GM12878 (cell line): Measurements from ENCODE around the gene HNRNPA2B1. TPM values are rescaled to one million over a fixed set of nuclear protein-coding genes. Genes with fewer than 3 reads are reported as not detected.
A peak's percentile ranks its signal among the peaks of the same experiment; 100 is the strongest.

Experiments used
- ATF7 ChIP-seq: fragments of 450-650 bp; IDR thresholded peaks from 2 replicates; pipeline ENCODE4 v1.6.1; 2016; ENCODE audit warnings: low read depth, mild to moderate bottlenecking
- CTCF ChIP-seq, 3 experiments: IDR thresholded peaks in 2 of 3; conservative IDR thresholded peaks in 1 of 3; 2 replicates each; pipeline ENCODE4 v1.5.1; 2011; ENCODE audit warnings: low read depth in 3 of 3, low read length in 3 of 3, mild to moderate bottlenecking in 3 of 3, control low read depth in 2 of 3, moderate library complexity in 2 of 3, inconsistent platforms in 1 of 3, mixed read lengths in 1 of 3; ENCODE audit not compliant: control insufficient read depth in 2 of 3, insufficient read depth in 1 of 3; ENCODE audit errors: extremely low read depth in 1 of 3
- FOS ChIP-seq: IDR thresholded peaks from 3 replicates; pipeline ENCODE4 v1.6.1; 2011; ENCODE audit warnings: borderline replicate concordance; ENCODE audit not compliant: insufficient read length; ENCODE audit errors: extremely low read depth
- GATAD2B ChIP-seq: fragments of 450-650 bp; conservative IDR thresholded peaks from 2 replicates; pipeline ENCODE4 v1.6.1; 2017; ENCODE audit warnings: low read depth, mild to moderate bottlenecking, moderate library complexity
- HDGF ChIP-seq: fragments of 450-650 bp; IDR thresholded peaks from 2 replicates; pipeline ENCODE4 v1.6.1; 2016; ENCODE audit warnings: antibody characterized with exemption
- IRF3 ChIP-seq: fragments of 450-650 bp; IDR thresholded peaks from 2 replicates; pipeline ENCODE4 v1.6.1; 2014; ENCODE audit warnings: mild to moderate bottlenecking
- JUNB ChIP-seq: IDR thresholded peaks from 2 replicates; pipeline ENCODE4 v1.6.1; 2016; ENCODE audit warnings: antibody characterized with exemption, mild to moderate bottlenecking
- KLF5 ChIP-seq: fragments of 450-650 bp; IDR thresholded peaks from 2 replicates; pipeline ENCODE4 v1.6.1; 2014; ENCODE audit warnings: mild to moderate bottlenecking; ENCODE audit not compliant: partially characterized antibody
- LARP7 ChIP-seq: fragments of 450-650 bp; IDR thresholded peaks from 2 replicates; pipeline ENCODE4 v1.6.1; 2017; ENCODE audit warnings: mild to moderate bottlenecking
- MAX ChIP-seq: IDR thresholded peaks from 2 replicates; pipeline ENCODE4 v1.6.1; 2012; ENCODE audit warnings: low read depth, low read length, improper control_type of control experiment
- MEF2A ChIP-seq: IDR thresholded peaks from 2 replicates; pipeline ENCODE4 v1.6.1; 2011; ENCODE audit warnings: low read depth, mild to moderate bottlenecking, low read length, moderate library complexity; ENCODE audit not compliant: insufficient read depth
- NFXL1 ChIP-seq: fragments of 450-650 bp; IDR thresholded peaks from 2 replicates; pipeline ENCODE4 v1.6.1; 2017; ENCODE audit warnings: antibody characterized with exemption, mild to moderate bottlenecking, borderline replicate concordance
- NFYA ChIP-seq: IDR thresholded peaks from 2 replicates; pipeline ENCODE4 v1.6.1; 2011; ENCODE audit warnings: low read depth, mild to moderate bottlenecking, low read length, improper control_type of control experiment, borderline replicate concordance
- NFYB ChIP-seq: IDR thresholded peaks from 2 replicates; pipeline ENCODE4 v1.6.1; 2011; ENCODE audit warnings: low read depth, mild to moderate bottlenecking, low read length, improper control_type of control experiment, moderate library complexity; ENCODE audit not compliant: insufficient read depth
- NR2F1 ChIP-seq: fragments of 450-650 bp; conservative IDR thresholded peaks from 2 replicates; pipeline ENCODE4 v1.6.1; 2017; ENCODE audit warnings: mild to moderate bottlenecking
- PAX8 ChIP-seq: fragments of 450-650 bp; IDR thresholded peaks from 2 replicates; pipeline ENCODE4 v1.6.1; 2017; ENCODE audit warnings: mild to moderate bottlenecking, moderate library complexity
- RAD51 ChIP-seq: fragments of 450-650 bp; IDR thresholded peaks from 2 replicates; pipeline ENCODE4 v1.6.1; 2016; ENCODE audit warnings: moderate library complexity, mild to moderate bottlenecking, inconsistent platforms
- RB1 ChIP-seq: fragments of 450-650 bp; formaldehyde crosslinking; IDR thresholded peaks from 2 replicates; pipeline ENCODE4 v1.6.1; 2017; ENCODE audit warnings: mild to moderate bottlenecking, borderline replicate concordance
- TCF12 ChIP-seq: IDR thresholded peaks from 2 replicates; pipeline ENCODE4 v1.6.1; 2011; ENCODE audit warnings: low read depth, mild to moderate bottlenecking, low read length
- TCF7 ChIP-seq: IDR thresholded peaks from 2 replicates; pipeline ENCODE4 v1.6.1; 2014; ENCODE audit warnings: antibody characterized with exemption, borderline replicate concordance
- ZBED1 ChIP-seq: IDR thresholded peaks from 2 replicates; pipeline ENCODE4 v1.6.1; 2016; ENCODE audit warnings: borderline replicate concordance
- ZNF622 ChIP-seq: fragments of 450-650 bp; IDR thresholded peaks from 2 replicates; pipeline ENCODE4 v1.6.1; 2017; ENCODE audit warnings: mild to moderate bottlenecking, inconsistent platforms
- ZZZ3 ChIP-seq: IDR thresholded peaks from 2 replicates; pipeline ENCODE4 v1.6.1; 2011; ENCODE audit warnings: low read depth; ENCODE audit not compliant: control insufficient read depth, insufficient read length
- polyA plus RNA-seq, 11 experiments: library from polyadenylated mRNA; depleted of rRNA in 4 of 11; unstranded in 6 of 11; stranded (reverse) in 5 of 11; fragments of >200 nt; fragmentation: Nextera tagmentation in 4 of 11; fragmentation: Illumina TruSeq in 1 of 11; extraction: Ambion mirVana in 4 of 11; extraction: Trizol in 1 of 11; gene quantifications; 1 replicate in 1 of 11; 2 replicates in 10 of 11; pipeline versions ENCODE4 v1.2.1 to v1.2.3, GENCODE V29; 2011 to 2016; ENCODE audit warnings: inconsistent platforms in 2 of 11, missing spikeins in 2 of 11, low read depth in 1 of 11
- total RNA-seq, 4 experiments: library from RNA; depleted of rRNA in 3 of 4; stranded (reverse); fragments of >200 nt in 3 of 4; fragmentation: Illumina TruSeq in 1 of 4; extraction: Trizol in 1 of 4; gene quantifications; 2 replicates each; pipeline versions ENCODE4 v1.2.1 to v1.2.3, GENCODE V29; 2013 to 2021
- TF ChIP-seq, protein P1 (sequence below): IDR thresholded peaks from 2 replicates; pipeline ENCODE4 v1.6.1; 2012; ENCODE audit warnings: low read length, inconsistent platforms
- TF ChIP-seq, protein P2 (sequence below): fragments of 450-650 bp; IDR thresholded peaks from 2 replicates; pipeline ENCODE4 v1.6.1; 2016; ENCODE audit warnings: mild to moderate bottlenecking

Gene HNRNPA2B1
- total and polyA plus RNA-seq, 10 of the 15 experiments (the other 5 are each of a cell fraction or from before 2014, with no cell fraction given), result 295 to 1,396 (median 932) TPM

GRCh38 chr7:26201247-26202018 lies 887 bp upstream of the HNRNPA2B1 start, which contains the start of gene CBX3 (continued):
- TF ChIP-seq MAX (0 out of 2 replicates have a peak, but pooled peaks have one; percentile 7), ZBED1 (peak; percentile 33; the same call in 1 of the 2 replicates), NFYB (no peak), GATAD2B (no peak), IRF3 (no peak), TCF7 (no peak), CTCF (IDR thresholded peaks at IDR 0.05 in 2 of 3, conservative IDR thresholded peaks at IDR 0.05 in 1 of 3; ENCODE audit: control insufficient read depth in 2 of 3, extremely low read depth in 1 of 3, insufficient read depth in 1 of 3, low read depth in 3 of 3, low read length in 3 of 3) (no peak), ZZZ3 (no peak), RB1 (peak; percentile 93; the same call in 1 of the 2 replicates), MEF2A (0 out of 2 replicates have a peak, but pooled peaks have one; percentile 5), TCF12 (peak; percentile 37), LARP7 (peak; percentile 77), KLF5 (no peak), NFXL1 (no peak), NFYA (no peak), ATF7 (no peak), PAX8 (no peak), NR2F1 (peak; percentile 75), ZNF622 (no peak), FOS (no peak), HDGF (no peak), RAD51 (no peak), JUNB (no peak)
- TF ChIP-seq, protein P1, sequence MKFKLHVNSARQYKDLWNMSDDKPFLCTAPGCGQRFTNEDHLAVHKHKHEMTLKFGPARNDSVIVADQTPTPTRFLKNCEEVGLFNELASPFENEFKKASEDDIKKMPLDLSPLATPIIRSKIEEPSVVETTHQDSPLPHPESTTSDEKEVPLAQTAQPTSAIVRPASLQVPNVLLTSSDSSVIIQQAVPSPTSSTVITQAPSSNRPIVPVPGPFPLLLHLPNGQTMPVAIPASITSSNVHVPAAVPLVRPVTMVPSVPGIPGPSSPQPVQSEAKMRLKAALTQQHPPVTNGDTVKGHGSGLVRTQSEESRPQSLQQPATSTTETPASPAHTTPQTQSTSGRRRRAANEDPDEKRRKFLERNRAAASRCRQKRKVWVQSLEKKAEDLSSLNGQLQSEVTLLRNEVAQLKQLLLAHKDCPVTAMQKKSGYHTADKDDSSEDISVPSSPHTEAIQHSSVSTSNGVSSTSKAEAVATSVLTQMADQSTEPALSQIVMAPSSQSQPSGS, result no peak
- TF ChIP-seq, protein P2, sequence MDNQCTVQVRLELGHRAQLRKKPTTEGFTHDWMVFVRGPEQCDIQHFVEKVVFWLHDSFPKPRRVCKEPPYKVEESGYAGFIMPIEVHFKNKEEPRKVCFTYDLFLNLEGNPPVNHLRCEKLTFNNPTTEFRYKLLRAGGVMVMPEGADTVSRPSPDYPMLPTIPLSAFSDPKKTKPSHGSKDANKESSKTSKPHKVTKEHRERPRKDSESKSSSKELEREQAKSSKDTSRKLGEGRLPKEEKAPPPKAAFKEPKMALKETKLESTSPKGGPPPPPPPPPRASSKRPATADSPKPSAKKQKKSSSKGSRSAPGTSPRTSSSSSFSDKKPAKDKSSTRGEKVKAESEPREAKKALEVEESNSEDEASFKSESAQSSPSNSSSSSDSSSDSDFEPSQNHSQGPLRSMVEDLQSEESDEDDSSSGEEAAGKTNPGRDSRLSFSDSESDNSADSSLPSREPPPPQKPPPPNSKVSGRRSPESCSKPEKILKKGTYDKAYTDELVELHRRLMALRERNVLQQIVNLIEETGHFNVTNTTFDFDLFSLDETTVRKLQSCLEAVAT, result no peak
